GM20431 (cell line): ENCODE data around the gene PFAS.
"Not testable (repeated sequence)": the region's sequence is repeated elsewhere in the genome, so short reads cannot be mapped to it uniquely, and the experiment has no call there.

Experiments
- in situ Hi-C: fragments of 300-500 bp; cut with MseI, MboI; formaldehyde crosslinking; loops from one replicate; pipeline ENCODE4 v1.15.0; 2020; ENCODE audit warnings: low sequenced_read_pairs; ENCODE audit not compliant: unreplicated experiment

PFAS gene

GRCh38 chr17:8224891-8225812, 23.9 kb upstream of the PFAS start:
- in situ Hi-C loops: no loop called here

- in situ Hi-C loops: no loop called here
Measured at GRCh38 chr17:8225813-8226535, 23.1 kb upstream of the PFAS start.

GRCh38 chr17:8226536-8227237, 22.4 kb upstream of the PFAS start:
- in situ Hi-C loops: no loop called here

- in situ Hi-C loops: no loop called here
Measured at GRCh38 chr17:8227238-8227581, 21.9 kb upstream of the PFAS start.

GRCh38 chr17:8231701-8232100, 17.4 kb upstream of the PFAS start:
- in situ Hi-C loops: no loop called here

- in situ Hi-C loops: no loop called here
Measured at GRCh38 chr17:8234361-8235270, 14.5 kb upstream of the PFAS start.

- in situ Hi-C loops: no loop called here
Measured at GRCh38 chr17:8235676-8236075, 13.4 kb upstream of the PFAS start.

GRCh38 chr17:8237175-8237574, 11.9 kb upstream of the PFAS start:
- in situ Hi-C loops: no loop called here

- in situ Hi-C loops: no loop called here
Measured at GRCh38 chr17:8237886-8238285, 11.2 kb upstream of the PFAS start.

GRCh38 chr17:8243827-8244226, 5.3 kb upstream of the PFAS start:
- in situ Hi-C loops: no loop called here

GRCh38 chr17:8244768-8245167, 4.3 kb upstream of the PFAS start:
- in situ Hi-C loops: no loop called here

- in situ Hi-C loops: no loop called here
Measured at GRCh38 chr17:8249621-8250500, 772 bp downstream of the PFAS start.

- in situ Hi-C loops: not testable (repeated sequence)
Measured at GRCh38 chr17:8251411-8251810, 2.3 kb downstream of the PFAS start.

- in situ Hi-C loops: no loop called here
Measured at GRCh38 chr17:8253801-8254200, 4.7 kb downstream of the PFAS start.

GRCh38 chr17:8254881-8255280, 5.8 kb downstream of the PFAS start:
- in situ Hi-C loops: no loop called here

- in situ Hi-C loops: no loop called here
Measured at GRCh38 chr17:8255499-8255898, 6.4 kb downstream of the PFAS start.

GRCh38 chr17:8256291-8256690, 7.2 kb downstream of the PFAS start:
- in situ Hi-C loops: no loop called here

GRCh38 chr17:8256691-8257090, 7.6 kb downstream of the PFAS start:
- in situ Hi-C loops: no loop called here

GRCh38 chr17:8257801-8258200, 8.7 kb downstream of the PFAS start:
- in situ Hi-C loops: no loop called here
